ENCODE data around the gene HAS3. TPM values are rescaled to one million over a fixed set of nuclear protein-coding genes. Genes with fewer than 3 reads are reported as not detected.

HAS3 gene
- total and polyA plus RNA-seq, 2 donors (not counting 3 experiments of a cell fraction or from before 2014, with no cell fraction given), result 1.5 to 1.8 TPM

- DNase-seq (ENCODE audit: low read depth, low spot score) (no peak), FAIRE-seq (no peak)
- Histone ChIP-seq H3K9me1 (replicated peaks; ENCODE audit: control insufficient read depth, extremely low read depth, insufficient read depth, low read length) (no peaks in the 10 kb centered on the region), H3K36me3 (ENCODE audit: control insufficient read depth in 2 of 2, extremely low read depth in 1 of 2, insufficient read depth in 2 of 2, low read length in 2 of 2) (peaks cover 0 to 5% of the 10 kb centered on the region in 2 experiments), H4K20me1 (replicated peaks; ENCODE audit: control insufficient read depth, extremely low read depth, insufficient read depth, low read length) (no peaks in the 10 kb centered on the region), H3K4me2 (ENCODE audit: insufficient read depth, low read length) (no peak overlapping the region), H2AFZ (ENCODE audit: low read depth, low read length) (no peak overlapping the region), H3K9me3 (replicated peaks; ENCODE audit: control insufficient read depth, insufficient read depth, low read length) (no peaks in the 10 kb centered on the region), H3K4me1 (ENCODE audit: control insufficient read depth, extremely low read depth, insufficient read depth, low read length) (peaks cover 21% of the 10 kb centered on the region), H3K9ac (replicated peaks; ENCODE audit: extremely low read depth, insufficient read depth, low read length) (no peak overlapping the region), H3K27ac (ENCODE audit: insufficient read depth, low read depth, low read length) (no peak overlapping the region), H3K27me3 (ENCODE audit: control insufficient read depth in 2 of 2, insufficient read depth in 2 of 2, low read length in 2 of 2) (no peaks in the 10 kb centered on the region), H3K79me2 (ENCODE audit: control insufficient read depth, insufficient read depth, low read length) (no peaks in the 10 kb centered on the region), H3K4me3 (replicated peaks in 1 of 3; ENCODE audit: insufficient read depth in 1 of 3, low read depth in 1 of 3, low read length in 3 of 3) (no peak overlapping the region)
- BruUV-seq (replicated peaks), result no TSS peak
- dilution Hi-C loops (cut with MboI; ENCODE audit: extremely low pct_ligation_motif_present, low sequenced_read_pairs), result no loop called here
- TF ChIP-seq CTCF (IDR thresholded peaks at IDR 0.05; ENCODE audit: extremely low read depth in 1 of 2, insufficient read depth in 1 of 2, low read depth in 1 of 2, low read length in 2 of 2) (no peak), JUN (IDR thresholded peaks at IDR 0.05; ENCODE audit: borderline replicate concordance, insufficient read depth, insufficient read length, low read depth) (no peak), GATA2 (IDR thresholded peaks at IDR 0.05; ENCODE audit: insufficient read depth, insufficient read length, low read depth, low read length) (no peak), MYC (IDR thresholded peaks at IDR 0.05; ENCODE audit: low read depth, low read length) (no peak)
- ChIA-PET CTCF (interaction anchor here (1.0 to 4.2 kb wide), 3 partner anchors 14 to 410 kb away, joined by 3 to 45 read pairs (median 3); no protein-coding TSS in a partner anchor), POLR2A (no interaction called here)
- intact Hi-C loops (cut with micrococcal nuclease), result no loop called here
These were observed 5.0 kb downstream of the HAS3 start for GRCh38 chr16:69110406-69110805.

GRCh38 chr16:69111216-69111875, 5.9 kb downstream of the HAS3 start:
- Histone ChIP-seq H3K4me2 (ENCODE audit: insufficient read depth, low read length) (no peak overlapping the region), H3K9me3 (replicated peaks; ENCODE audit: control insufficient read depth, insufficient read depth, low read length) (no peaks in the 10 kb centered on the region), H4K20me1 (replicated peaks; ENCODE audit: control insufficient read depth, extremely low read depth, insufficient read depth, low read length) (no peaks in the 10 kb centered on the region), H3K9me1 (replicated peaks; ENCODE audit: control insufficient read depth, extremely low read depth, insufficient read depth, low read length) (no peaks in the 10 kb centered on the region), H3K27ac (ENCODE audit: insufficient read depth, low read depth, low read length) (no peak overlapping the region), H3K4me1 (ENCODE audit: control insufficient read depth, extremely low read depth, insufficient read depth, low read length) (peaks cover 20% of the 10 kb centered on the region), H3K9ac (replicated peaks; ENCODE audit: extremely low read depth, insufficient read depth, low read length) (no peak overlapping the region), H3K4me3 (replicated peaks in 1 of 3; ENCODE audit: insufficient read depth in 1 of 3, low read depth in 1 of 3, low read length in 3 of 3) (no peak overlapping the region), H2AFZ (ENCODE audit: low read depth, low read length) (no peak overlapping the region), H3K36me3 (ENCODE audit: control insufficient read depth in 2 of 2, extremely low read depth in 1 of 2, insufficient read depth in 2 of 2, low read length in 2 of 2) (peaks cover 0 to 5% of the 10 kb centered on the region in 2 experiments), H3K79me2 (ENCODE audit: control insufficient read depth, insufficient read depth, low read length) (no peaks in the 10 kb centered on the region), H3K27me3 (ENCODE audit: control insufficient read depth in 2 of 2, insufficient read depth in 2 of 2, low read length in 2 of 2) (no peaks in the 10 kb centered on the region)
- no peak for TF ChIP-seq MAX (IDR thresholded peaks at IDR 0.05; ENCODE audit: insufficient read depth, insufficient read length)
- no peak for TF ChIP-seq POLR2AphosphoS5 (IDR thresholded peaks at IDR 0.05; ENCODE audit: insufficient read depth, low read depth, low read length)
- TF ChIP-seq MYC (IDR thresholded peaks at IDR 0.05; ENCODE audit: low read depth, low read length), result no peak
- TF ChIP-seq EZH2 (IDR thresholded peaks at IDR 0.05; ENCODE audit: borderline replicate concordance, low read depth, low read length, severe bottlenecking), result no peak
- TF ChIP-seq GATA2 (IDR thresholded peaks at IDR 0.05; ENCODE audit: insufficient read depth, insufficient read length, low read depth, low read length), result no peak
- no peak for TF ChIP-seq FOS (IDR thresholded peaks at IDR 0.05; ENCODE audit: borderline replicate concordance, insufficient read depth, low read length)
- intact Hi-C loops (cut with micrococcal nuclease) (no loop called here), dilution Hi-C loops (cut with MboI; ENCODE audit: extremely low pct_ligation_motif_present, low sequenced_read_pairs) (no loop called here)
- CTCF ChIA-PET, result interaction anchor here (1.1 to 4.2 kb wide), 8 partner anchors 10 to 411 kb away, joined by 3 to 45 read pairs (median 10); no protein-coding TSS in a partner anchor
- no TSS peak for BruUV-seq (replicated peaks)
- POLR2A ChIA-PET, result no interaction called here
- FAIRE-seq, result no peak
- DNase-seq (ENCODE audit: low read depth, low spot score), result no peak
